ENCODE results near the gene ZNF23. TPM values are rescaled to one million over a fixed set of nuclear protein-coding genes. Genes with fewer than 3 reads are reported as not detected.
A peak's percentile ranks its signal among the peaks of the same experiment; 100 is the strongest.
"Not testable (repeated sequence)": the region's sequence is repeated elsewhere in the genome, so short reads cannot be mapped to it uniquely, and the experiment has no call there.

The ZNF23 gene
- total RNA-seq (10 to 100 TPM; 14.5 to 16.3 TPM), polyA plus RNA-seq (ENCODE audit: insufficient read depth, low read depth, low replicate concordance) (10.9 TPM)
- long read RNA-seq, donor 1, full-length matches to known transcripts = 12 of 12 reads
- long read RNA-seq, donor 1, partial matches to known transcripts = 0 of 12 reads
- long read RNA-seq, donor 1, other reads (novel, unspliced or antisense) = 0 of 12 reads
- long read RNA-seq, donor 2, full-length matches to known transcripts = 3 of 3 reads
- long read RNA-seq, donor 2, partial matches to known transcripts = 0 of 3 reads
- long read RNA-seq, donor 2, other reads (novel, unspliced or antisense) = 0 of 3 reads

- Histone ChIP-seq H3K4me1 (peaks cover 7% of the 10 kb centered on the region), H3K27ac (peak within 1 kb of the TSS; percentile 68 to 78), H3K36me3 (ENCODE audit: low read depth, missing control alignments) (no peaks in the 10 kb centered on the region), H3K4me3 (peak within 1 kb of the TSS; percentile 88 to 93), H3K9me3 (no peaks in the 10 kb centered on the region), H3K27me3 (no peaks in the 10 kb centered on the region)
- 0 to 3% methylated on average over 18 to 27 of the region's 52 CpGs for WGBS, 2 donors
- TF ChIP-seq CTCF (IDR thresholded peaks at IDR 0.05) = no peak
- no peak for TF ChIP-seq POLR2A (IDR thresholded peaks at IDR 0.05)
- intact Hi-C loops (cut with DNase I; ENCODE audit: low total_unique reads) = no loop called here
- DNase-seq = peak; percentile 92
These were observed at the start of gene ZNF23 for GRCh38 chr16:71461686-71462648. TSS of gene ZNF23 (minus strand) at chr16:71462247. CDS start at chr16:71456796, 5,451 bp downstream.

GRCh38 chr16:71507061-71507460 lies 45.0 kb upstream of the ZNF23 start:
- H3K36me3 ChIP-seq (ENCODE audit: low read depth, missing control alignments) = no peaks in the 10 kb centered on the region
- DNase-seq = no peak
- no peak overlapping the region for H3K4me3 ChIP-seq
- H3K27me3 ChIP-seq = no peaks in the 10 kb centered on the region
- TF ChIP-seq CTCF (IDR thresholded peaks at IDR 0.05) (no peak), POLR2A (IDR thresholded peaks at IDR 0.05) (no peak)
- H3K9me3 ChIP-seq = no peaks in the 10 kb centered on the region
- intact Hi-C loops (cut with DNase I; ENCODE audit: low total_unique reads) = loop anchor here (10.0 kb wide), 1 partner anchor 92 kb away; no protein-coding TSS in a partner anchor
- no peak overlapping the region for H3K27ac ChIP-seq
- H3K4me1 ChIP-seq = no peaks in the 10 kb centered on the region
- WGBS, 2 donors = 55 to 65% methylated on average over 1 of the region's 1 CpG

GRCh38 chr16:71504901-71505300 lies 42.9 kb upstream of the ZNF23 start:
- intact Hi-C loops (cut with DNase I; ENCODE audit: low total_unique reads) = loop anchor here (10.0 kb wide), 1 partner anchor 90 kb away; no protein-coding TSS in a partner anchor
- H3K27ac ChIP-seq = no peak overlapping the region
- WGBS, 2 donors = 91 to 92% methylated on average over 5 of the region's 5 CpGs

GRCh38 chr16:71504051-71504450 lies 42.0 kb upstream of the ZNF23 start:
- not testable (repeated sequence) for DNase-seq; H3K4me1 ChIP-seq; H3K4me3 ChIP-seq; H3K36me3 ChIP-seq (ENCODE audit: low read depth, missing control alignments); H3K27ac ChIP-seq; H3K9me3 ChIP-seq; H3K27me3 ChIP-seq
- intact Hi-C loops (cut with DNase I; ENCODE audit: low total_unique reads) = loop anchor here (10.0 kb wide), 1 partner anchor 89 kb away; no protein-coding TSS in a partner anchor
- 84 to 85% methylated on average over 7 of the region's 7 CpGs for WGBS, 2 donors

More at GRCh38 chr16:71504901-71505300, 42.9 kb upstream of the ZNF23 start:
- Histone ChIP-seq H3K27me3 (no peaks in the 10 kb centered on the region), H3K9me3 (no peaks in the 10 kb centered on the region), H3K36me3 (ENCODE audit: low read depth, missing control alignments) (no peaks in the 10 kb centered on the region), H3K4me1 (no peaks in the 10 kb centered on the region), H3K4me3 (no peak overlapping the region)
- TF ChIP-seq POLR2A (IDR thresholded peaks at IDR 0.05) (no peak), CTCF (IDR thresholded peaks at IDR 0.05) (no peak)
- no peak for DNase-seq

GRCh38 chr16:71501547-71501946 lies 39.5 kb upstream of the ZNF23 start:
- Histone ChIP-seq H3K36me3 (ENCODE audit: low read depth, missing control alignments) (no peaks in the 10 kb centered on the region), H3K4me1 (no peaks in the 10 kb centered on the region), H3K9me3 (no peaks in the 10 kb centered on the region), H3K27ac (no peak overlapping the region), H3K4me3 (no peak overlapping the region), H3K27me3 (no peaks in the 10 kb centered on the region)
- TF ChIP-seq POLR2A (IDR thresholded peaks at IDR 0.05) (no peak), CTCF (IDR thresholded peaks at IDR 0.05) (no peak)
- WGBS, 2 donors = 58 to 68% methylated on average over 3 of the region's 3 CpGs
- DNase-seq = no peak
- intact Hi-C loops (cut with DNase I; ENCODE audit: low total_unique reads) = loop anchor here (10.0 kb wide), 1 partner anchor 87 kb away; no protein-coding TSS in a partner anchor

Data from testis (tissue), 5 donors.